Measurements from ENCODE around the gene TECTA.

Gene TECTA

GRCh38 chr11:121131656-121132055 is 30.6 kb downstream of the TECTA start:
- TF ChIP-seq CTCF (conservative IDR thresholded peaks at IDR 0.05; ENCODE audit: low read depth) = no peak
- no peak overlapping the region for H3K27ac ChIP-seq
- no peak for DNase-seq (ENCODE audit: low spot score)
- ChIA-PET POLR2A (ENCODE audit: low non-redundant PET) (no interaction called here), CTCF (no interaction called here)

- CTCF ChIA-PET = no interaction called here
- peak; percentile 9 for DNase-seq (ENCODE audit: low spot score)
- no peak for TF ChIP-seq CTCF (conservative IDR thresholded peaks at IDR 0.05; ENCODE audit: low read depth)
- POLR2A ChIA-PET (ENCODE audit: low non-redundant PET) = no interaction called here
- no peak overlapping the region for H3K27ac ChIP-seq
Observed at GRCh38 chr11:121132211-121132976, 31.4 kb downstream of the TECTA start.

GRCh38 chr11:121134741-121135312 is 33.8 kb downstream of the TECTA start:
- H3K27ac ChIP-seq = no peak overlapping the region
- POLR2A ChIA-PET (ENCODE audit: low non-redundant PET) = no interaction called here
- TF ChIP-seq CTCF (conservative IDR thresholded peaks at IDR 0.05; ENCODE audit: low read depth) = no peak
- no peak for DNase-seq (ENCODE audit: low spot score)
- CTCF ChIA-PET = interaction anchor here (0.6 kb wide), 2 partner anchors 460 to 623 kb away, joined by 3 to 7 read pairs; partner anchors contain the start of gene GRIK4

GRCh38 chr11:121137005-121137404 is 36.0 kb downstream of the TECTA start:
- no peak for TF ChIP-seq CTCF (conservative IDR thresholded peaks at IDR 0.05; ENCODE audit: low read depth)
- ChIA-PET CTCF (no interaction called here), POLR2A (ENCODE audit: low non-redundant PET) (no interaction called here)
- no peak overlapping the region for H3K27ac ChIP-seq
- DNase-seq (ENCODE audit: low spot score) = no peak

- ChIA-PET POLR2A (ENCODE audit: low non-redundant PET) (no interaction called here), CTCF (no interaction called here)
- H3K27ac ChIP-seq = no peak overlapping the region
- no peak for TF ChIP-seq CTCF (conservative IDR thresholded peaks at IDR 0.05; ENCODE audit: low read depth)
- no peak for DNase-seq (ENCODE audit: low spot score)
Observed at GRCh38 chr11:121138259-121138658, 37.2 kb downstream of the TECTA start.

- CTCF ChIA-PET = no interaction called here
- TF ChIP-seq CTCF (conservative IDR thresholded peaks at IDR 0.05; ENCODE audit: low read depth) = no peak
- POLR2A ChIA-PET (ENCODE audit: low non-redundant PET) = no interaction called here
- H3K27ac ChIP-seq = no peak overlapping the region
- no peak for DNase-seq (ENCODE audit: low spot score)
Observed at GRCh38 chr11:121140369-121140768, 39.3 kb downstream of the TECTA start.

Measured in RWPE1 (cell line).